Skeletal muscle tissue (tissue), 4 donors: Measurements from ENCODE around the gene ZNF419. TPM values are rescaled to one million over a fixed set of nuclear protein-coding genes. Genes with fewer than 3 reads are reported as not detected.
"Not testable (repeated sequence)": the region's sequence is repeated elsewhere in the genome, so short reads cannot be mapped to it uniquely, and the experiment has no call there.

ENCODE experiments used
- H3K27ac ChIP-seq: one replicate; pipeline ENCODE4 v1.7.0; 2013; ENCODE audit warnings: mild to moderate bottlenecking, low read depth, low read length, inconsistent platforms
- H3K27me3 ChIP-seq, 3 donors: one replicate each; pipeline ENCODE4 v1.7.0; 2013; ENCODE audit warnings: low read length in 3 of 3; ENCODE audit not compliant: control insufficient read depth in 3 of 3, insufficient read depth in 3 of 3
- H3K36me3 ChIP-seq, 3 donors: one replicate each; pipeline ENCODE4 v1.7.0; 2013; ENCODE audit warnings: low read length in 3 of 3; ENCODE audit not compliant: control insufficient read depth in 3 of 3, insufficient read depth in 3 of 3
- H3K4me1 ChIP-seq, 3 donors: one replicate each; pipeline ENCODE4 v1.7.0; 2013; ENCODE audit warnings: low read length in 3 of 3, mild to moderate bottlenecking in 3 of 3; ENCODE audit not compliant: control insufficient read depth in 3 of 3, insufficient read depth in 3 of 3
- H3K4me3 ChIP-seq, 3 donors: one replicate each; pipeline ENCODE4 v1.7.0; 2013; ENCODE audit warnings: low read length in 3 of 3
- H3K9ac ChIP-seq, 3 donors: one replicate each; pipeline ENCODE4 v1.7.0; 2013; ENCODE audit warnings: low read length in 3 of 3, mild to moderate bottlenecking in 3 of 3, moderate library complexity in 2 of 3, low read depth in 1 of 3
- H3K9me3 ChIP-seq, 3 donors: one replicate each; pipeline ENCODE4 v1.7.0; 2013; ENCODE audit warnings: low read length in 3 of 3; ENCODE audit not compliant: control insufficient read depth in 3 of 3
- total RNA-seq: library from RNA; depleted of rRNA; stranded (reverse); fragments of >200 nt; gene quantifications from one replicate; pipeline ENCODE4 v1.2.3, GENCODE V29; 2014
- donor health status: Osteomylitis.

ZNF419 gene
- 9.9 TPM for total RNA-seq

DNA sequence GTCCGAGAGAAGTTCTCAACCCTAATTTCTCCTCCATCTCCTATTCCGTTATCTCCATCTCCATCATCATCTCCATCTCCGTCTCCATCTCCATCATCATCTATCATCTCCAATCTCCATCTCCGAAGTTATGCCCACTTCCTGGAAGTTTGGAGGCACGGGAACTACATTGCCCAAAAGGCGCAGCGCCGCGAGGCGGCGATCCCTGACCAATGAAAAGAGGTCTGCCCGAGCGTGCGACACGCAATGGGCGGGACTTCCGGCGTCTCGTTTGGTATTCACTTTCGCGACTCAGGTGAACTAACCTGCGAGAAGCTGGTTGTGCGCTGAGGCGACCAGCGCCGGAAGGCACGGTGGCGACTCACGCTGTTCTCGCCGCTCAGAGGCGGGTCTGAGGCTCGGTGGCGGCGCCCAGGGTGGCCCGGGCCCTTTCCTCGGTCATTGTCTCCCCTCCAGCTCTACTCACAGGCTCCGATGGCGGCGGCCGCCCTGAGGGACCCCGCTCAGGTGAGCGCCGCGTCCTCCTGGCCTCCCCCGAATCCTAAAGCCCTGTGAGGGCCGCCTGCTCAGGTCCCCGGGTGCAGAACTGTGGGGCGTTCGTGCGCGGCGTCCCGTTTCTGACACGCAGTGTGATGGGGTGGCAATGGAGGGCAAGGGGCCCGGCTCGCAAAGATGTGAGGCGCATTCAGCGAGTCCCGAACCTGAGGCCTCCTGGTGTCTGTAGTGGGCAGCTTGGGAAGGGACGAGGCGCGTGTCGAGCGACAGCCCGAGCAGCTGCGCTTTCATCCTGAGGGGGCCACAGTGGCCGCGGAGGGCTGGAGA, at the start of gene ZNF419:
ZNF419 (plus strand) TSS at position 274 of the 822 bp plus-strand sequence; CDS start at position 475, 201 bp downstream.
- H3K27me3 ChIP-seq, H3K4me1 ChIP-seq, H3K9me3 ChIP-seq: not testable (repeated sequence)
- H3K4me3 ChIP-seq: peak within 1 kb of the TSS; percentile 89 to 99 (median 98)
- H3K9ac ChIP-seq: peak within 1 kb of the TSS; percentile 89 to 95 (median 90)
- H3K36me3 ChIP-seq: peaks cover 15 to 21% (median 20%) of the 10 kb centered on the region in 3 donors
- peak within 1 kb of the TSS; percentile 30 for H3K27ac ChIP-seq

DNA sequence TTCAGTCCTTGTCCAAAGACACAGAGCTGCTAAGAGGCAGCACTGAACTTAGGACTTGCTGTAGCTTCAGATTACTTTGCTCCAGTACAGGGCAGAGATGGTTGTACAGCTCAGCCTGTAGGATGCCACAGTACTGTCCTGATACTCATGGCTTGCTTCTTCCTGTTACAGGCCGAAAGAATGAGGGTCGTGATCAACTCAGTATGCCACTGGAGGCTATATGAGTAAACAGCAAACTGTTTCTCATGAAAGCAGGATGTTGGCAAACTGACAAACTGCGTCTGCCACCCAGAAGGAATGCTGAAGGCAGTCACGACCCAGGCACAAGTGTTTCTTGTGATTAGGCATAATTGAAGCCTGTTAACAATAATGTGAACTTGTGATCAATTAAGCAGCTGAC, 49.6 kb upstream of the ZNF419 start:
- Histone ChIP-seq H3K27me3 (no peaks in the 10 kb centered on the region), H3K27ac (no peak overlapping the region), H3K9me3 (peaks cover 4 to 5% (median 4%) of the 10 kb centered on the region in 3 donors), H3K4me3 (no peak overlapping the region), H3K36me3 (peaks cover 9 to 19% (median 16%) of the 10 kb centered on the region in 3 donors), H3K4me1 (peaks cover 12 to 20% (median 16%) of the 10 kb centered on the region in 3 donors), H3K9ac (no peak overlapping the region)

DNA sequence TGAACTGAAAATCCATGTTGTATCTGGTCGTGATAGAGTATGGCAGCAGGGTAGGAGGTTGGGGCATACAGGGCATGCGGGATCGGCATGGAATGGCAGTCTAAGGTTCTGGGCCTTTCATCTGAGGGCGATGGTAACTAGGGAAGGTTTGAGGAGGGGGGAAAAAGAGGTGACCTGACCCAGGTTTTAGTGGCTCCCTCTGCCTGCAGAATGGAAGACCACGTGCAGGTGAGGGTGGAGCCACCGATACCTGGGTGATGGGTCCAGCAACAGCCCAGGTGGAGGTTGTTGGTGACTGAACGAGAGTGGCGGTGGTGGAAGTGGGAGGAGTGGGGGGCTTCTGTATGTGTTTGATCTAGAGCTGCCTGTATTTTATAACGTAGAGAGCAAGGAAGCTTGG, 48.6 kb upstream of the ZNF419 start:
- Histone ChIP-seq H3K27me3 (no peaks in the 10 kb centered on the region), H3K4me1 (peaks cover 12 to 20% (median 16%) of the 10 kb centered on the region in 3 donors), H3K36me3 (peaks cover 12 to 28% (median 24%) of the 10 kb centered on the region in 3 donors), H3K4me3 (no peak overlapping the region), H3K27ac (no peak overlapping the region), H3K9me3 (peaks cover 5 to 9% (median 6%) of the 10 kb centered on the region in 3 donors), H3K9ac (no peak overlapping the region)

DNA sequence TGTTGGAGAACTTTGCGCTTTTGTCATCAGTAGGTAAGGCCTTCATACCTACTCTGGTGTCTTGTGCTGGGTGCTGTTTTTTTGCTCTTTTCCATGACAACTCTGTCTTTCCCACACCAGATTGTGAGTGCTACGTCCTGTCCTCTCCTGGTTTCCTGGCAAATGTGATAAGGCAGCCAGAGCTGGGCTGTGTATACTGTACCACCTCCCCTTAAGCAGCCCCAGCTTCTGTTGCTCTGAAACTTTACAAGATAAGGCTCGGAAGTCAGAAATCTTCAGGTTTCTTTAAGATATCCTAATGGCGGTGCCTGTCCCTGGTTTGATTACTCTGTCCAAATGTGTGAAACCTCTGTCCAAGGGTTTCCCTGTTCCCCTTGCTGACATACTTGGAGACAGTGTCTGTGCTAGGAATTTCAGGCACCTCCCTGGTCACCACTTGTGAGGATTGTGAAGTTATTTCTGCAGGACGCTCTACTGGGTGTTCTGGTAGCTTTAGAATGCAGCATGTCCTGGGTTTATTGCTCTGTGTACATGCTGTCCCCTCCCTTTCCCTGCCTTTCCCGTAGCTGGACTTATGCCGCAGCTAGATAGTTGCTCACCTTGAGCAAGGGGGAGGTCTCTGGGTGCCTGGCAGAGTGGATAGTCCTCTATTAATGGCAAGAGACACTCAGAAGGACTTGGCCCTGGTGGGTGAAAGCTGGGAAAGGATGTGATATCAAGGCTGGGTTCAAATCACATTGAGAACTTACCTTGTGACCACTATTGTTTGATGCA, 45.4 kb upstream of the ZNF419 start:
- peaks cover 21 to 45% (median 40%) of the 10 kb centered on the region in 3 donors for H3K36me3 ChIP-seq
- peaks cover 8 to 21% (median 11%) of the 10 kb centered on the region in 3 donors for H3K9me3 ChIP-seq
- H3K27ac ChIP-seq: no peak overlapping the region

DNA sequence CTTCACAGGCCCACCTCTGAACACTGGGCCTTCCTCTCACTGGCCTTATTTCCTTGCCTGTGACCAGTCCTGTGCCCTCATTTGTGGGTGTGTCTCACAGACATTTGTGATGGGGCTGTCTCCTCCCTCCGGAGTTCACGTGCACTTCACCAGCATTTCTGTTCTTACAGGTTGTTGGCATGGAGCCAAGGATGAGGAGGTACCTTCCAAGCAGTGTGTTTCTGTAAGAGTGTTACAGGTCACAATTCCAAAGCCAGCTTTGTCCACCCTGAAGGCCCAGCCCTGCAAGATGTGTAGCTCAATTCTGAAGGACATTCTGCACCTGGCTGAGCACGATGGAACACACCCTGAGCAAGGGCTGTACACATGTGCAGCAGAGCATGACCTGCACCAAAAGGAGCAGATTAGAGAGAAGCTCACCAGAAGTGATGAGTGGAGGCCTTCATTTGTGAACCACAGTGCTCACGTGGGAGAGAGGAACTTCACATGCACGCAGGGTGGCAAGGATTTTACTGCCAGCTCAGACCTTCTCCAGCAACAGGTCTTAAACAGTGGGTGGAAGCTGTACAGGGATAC, 44.3 kb upstream of the ZNF419 start:
- Histone ChIP-seq H3K9me3 (peaks cover 8 to 21% (median 11%) of the 10 kb centered on the region in 3 donors), H3K4me1 (no peaks in the 10 kb centered on the region), H3K36me3 (peaks cover 19 to 42% (median 36%) of the 10 kb centered on the region in 3 donors), H3K4me3 (peak overlapping the region in 1 of 3 donors; percentile 51), H3K27me3 (no peaks in the 10 kb centered on the region), H3K27ac (no peak overlapping the region), H3K9ac (no peak overlapping the region)

More for the DNA sequence above, 45.4 kb upstream of the ZNF419 start:
- H3K4me3 ChIP-seq: no peak overlapping the region
- H3K4me1 ChIP-seq: no peaks in the 10 kb centered on the region
- no peak overlapping the region for H3K9ac ChIP-seq
- no peaks in the 10 kb centered on the region for H3K27me3 ChIP-seq

DNA sequence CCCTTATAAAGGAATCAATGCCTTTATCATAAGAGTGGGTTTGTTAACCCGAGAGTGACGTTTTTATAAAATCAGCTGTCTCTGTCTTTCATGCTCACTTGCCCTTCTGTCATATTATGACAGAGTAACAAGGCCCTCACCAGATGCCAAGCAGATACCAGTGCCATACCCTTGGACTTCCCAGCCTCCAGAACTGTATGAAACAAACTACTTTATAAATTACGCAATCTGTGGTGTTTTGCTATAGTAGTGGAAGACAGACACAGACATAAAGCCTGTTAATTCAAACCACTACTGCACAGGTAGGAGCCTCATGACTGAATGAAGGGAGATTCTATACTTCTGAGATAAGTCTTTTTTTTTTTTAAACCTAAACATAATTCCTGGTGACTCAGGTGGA, 35.2 kb upstream of the ZNF419 start:
- Histone ChIP-seq H3K4me3 (no peak overlapping the region), H3K4me1 (no peaks in the 10 kb centered on the region), H3K9ac (no peak overlapping the region), H3K36me3 (peaks cover 4 to 8% (median 6%) of the 10 kb centered on the region in 3 donors), H3K27me3 (no peaks in the 10 kb centered on the region), H3K9me3 (peaks cover 0 to 6% (median 2%) of the 10 kb centered on the region in 3 donors), H3K27ac (no peak overlapping the region)

DNA sequence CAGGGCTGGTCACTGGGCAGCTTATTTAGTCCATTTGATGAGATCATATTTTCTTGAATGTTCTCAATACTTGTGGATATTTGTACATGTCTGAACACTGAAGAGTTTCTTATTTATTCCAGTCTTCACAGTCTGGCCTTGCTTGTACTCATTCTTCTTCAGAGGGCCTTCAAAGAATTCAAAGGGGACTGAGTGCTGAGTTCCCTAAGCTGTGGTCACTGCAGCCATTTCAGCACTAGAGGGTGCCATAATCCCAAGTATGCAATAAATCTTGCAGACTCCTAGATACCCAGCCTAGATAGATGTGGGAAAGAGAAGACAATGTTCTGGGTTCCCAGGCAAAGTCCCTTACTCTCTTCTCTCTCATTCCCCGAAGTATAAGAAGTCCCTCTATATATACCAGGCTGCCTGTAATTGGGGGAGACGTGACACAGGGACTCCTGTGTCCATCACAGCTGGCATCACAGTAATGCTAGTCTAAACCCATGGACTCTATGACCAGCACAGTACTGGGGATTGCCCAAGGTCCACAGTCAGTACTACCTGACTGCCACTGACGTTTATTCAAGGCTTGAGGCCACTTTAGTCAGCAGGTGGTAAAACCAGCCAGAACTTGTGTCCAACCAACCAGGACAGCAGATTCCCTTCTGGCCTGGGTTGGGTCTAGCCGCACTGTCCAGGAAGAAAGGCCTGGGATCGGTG, 21.7 kb upstream of the ZNF419 start:
- Histone ChIP-seq H3K36me3 (peaks cover 0 to 10% (median 4%) of the 10 kb centered on the region in 3 donors), H3K27ac (peak overlapping the region; percentile 57), H3K4me1 (peaks cover 5 to 18% (median 13%) of the 10 kb centered on the region in 3 donors), H3K9me3 (peaks cover 5 to 45% (median 9%) of the 10 kb centered on the region in 3 donors), H3K9ac (peak overlapping the region in 1 of 3 donors; percentile 34), H3K4me3 (peak overlapping the region; percentile 33 to 50 (median 46)), H3K27me3 (no peaks in the 10 kb centered on the region)

DNA sequence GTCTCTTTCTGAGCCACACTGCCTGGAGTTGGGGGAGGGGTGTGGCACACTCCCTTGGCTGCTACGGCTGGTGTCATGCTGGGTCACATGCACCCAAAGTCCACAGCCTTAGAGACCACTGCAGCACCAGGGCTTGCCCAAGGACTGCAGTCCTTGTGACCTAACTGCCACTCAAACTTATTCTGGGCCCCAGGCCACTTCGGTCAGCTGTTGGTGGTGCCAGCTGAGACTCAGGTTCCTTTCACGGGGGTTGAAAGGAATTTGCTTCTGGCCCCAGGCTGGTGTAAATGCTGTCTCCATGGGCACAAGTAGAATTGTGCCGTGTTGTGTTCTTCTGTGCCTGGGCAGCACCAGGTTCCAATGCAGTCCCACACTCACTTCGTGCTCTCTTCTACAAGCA, 21.1 kb upstream of the ZNF419 start:
- peaks cover 0 to 10% (median 6%) of the 10 kb centered on the region in 3 donors for H3K36me3 ChIP-seq
- H3K9ac ChIP-seq: peak overlapping the region in 1 of 3 donors; percentile 34
- H3K27ac ChIP-seq: peak overlapping the region; percentile 57
- peaks cover 5 to 18% (median 13%) of the 10 kb centered on the region in 3 donors for H3K4me1 ChIP-seq
- H3K4me3 ChIP-seq: peak overlapping the region; percentile 33 to 57 (median 50)
- H3K9me3 ChIP-seq: peaks cover 7 to 48% (median 10%) of the 10 kb centered on the region in 3 donors
- H3K27me3 ChIP-seq: no peaks in the 10 kb centered on the region

DNA sequence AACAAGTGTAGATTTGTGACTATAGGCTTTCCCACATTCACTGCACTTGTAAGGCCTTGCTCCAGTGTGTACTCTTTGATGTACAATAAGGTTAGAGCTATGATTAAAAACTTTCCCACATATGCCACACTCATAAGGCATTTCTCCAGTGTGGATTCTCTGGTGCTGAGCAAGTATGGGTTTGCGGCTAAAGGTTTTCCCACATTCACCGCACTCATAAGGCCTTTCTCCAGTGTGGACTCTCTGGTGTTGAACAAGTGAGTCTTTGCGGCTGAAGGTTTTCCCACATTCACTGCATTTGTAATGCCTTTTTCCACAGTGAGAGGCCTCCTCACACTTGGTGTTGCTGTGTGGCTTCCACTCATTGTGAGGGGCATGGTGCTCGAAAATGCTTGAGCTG, 13.9 kb upstream of the ZNF419 start:
- Histone ChIP-seq H3K27ac (no peak overlapping the region), H3K4me1 (peaks cover 9 to 21% (median 10%) of the 10 kb centered on the region in 3 donors), H3K4me3 (peak overlapping the region in 2 of 3 donors; percentile 8 to 48), H3K36me3 (peaks cover 42 to 47% (median 46%) of the 10 kb centered on the region in 3 donors), H3K27me3 (no peaks in the 10 kb centered on the region), H3K9me3 (peaks cover 36 to 72% (median 36%) of the 10 kb centered on the region in 3 donors), H3K9ac (no peak overlapping the region)
